Nephron (organoid): ENCODE results near the gene ATP5F1C.

Experiments
- H3K27ac Mint-ChIP-seq, 3 experiments: 2 replicates each; pipeline ENCODE4 v1.8.0; 2020; ENCODE audit warnings: mixed read lengths in 3 of 3, mild to moderate bottlenecking in 2 of 3, moderate library complexity in 1 of 3
- H3K27me3 Mint-ChIP-seq: 2 replicates; pipeline ENCODE4 v1.8.0; 2021; ENCODE audit warnings: low read depth, mild to moderate bottlenecking, moderate library complexity, mixed read lengths
- H3K36me3 Mint-ChIP-seq: 2 replicates; pipeline ENCODE4 v1.8.0; 2020; ENCODE audit warnings: low read depth, mixed read lengths
- H3K4me1 Mint-ChIP-seq: 2 replicates; pipeline ENCODE4 v1.8.0; 2020; ENCODE audit warnings: mixed read lengths
- H3K4me3 Mint-ChIP-seq, 3 experiments: 2 replicates each; pipeline ENCODE4 v1.8.0; 2020; ENCODE audit warnings: mild to moderate bottlenecking in 3 of 3, mixed read lengths in 3 of 3, moderate library complexity in 2 of 3
- H3K9me3 Mint-ChIP-seq: 2 replicates; pipeline ENCODE4 v1.8.0; 2020; ENCODE audit warnings: mixed read lengths
- TF ChIP-seq, protein P1 (sequence below), 3 experiments: fragments of 200-600 bp; sonication (generic); IDR thresholded peaks; one replicate each; pipeline ENCODE4 v1.5.0; 2021; ENCODE audit warnings: antibody characterized with exemption in 3 of 3; ENCODE audit not compliant: unreplicated experiment in 3 of 3

ATP5F1C gene

DNA sequence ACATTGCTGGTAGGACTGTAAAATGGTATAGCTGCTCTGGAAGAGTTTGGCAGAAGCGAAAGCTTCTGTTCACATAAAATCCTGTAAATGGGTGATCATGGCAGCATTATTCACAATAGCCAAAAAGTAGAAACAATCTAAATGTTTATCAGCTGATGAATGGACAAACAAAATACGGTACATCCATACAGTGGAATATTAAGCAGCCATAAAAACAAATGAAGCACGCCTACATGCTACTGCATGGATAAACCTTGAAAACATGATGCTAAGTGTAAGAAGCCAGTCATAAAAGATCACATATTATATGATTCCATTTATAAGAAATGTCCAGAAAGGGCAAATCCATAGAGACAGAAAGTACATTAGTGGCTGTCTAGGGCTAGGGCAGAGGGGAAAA, 32.9 kb upstream of the ATP5F1C start:
- no peak overlapping the region for H3K4me3 Mint-ChIP-seq

DNA sequence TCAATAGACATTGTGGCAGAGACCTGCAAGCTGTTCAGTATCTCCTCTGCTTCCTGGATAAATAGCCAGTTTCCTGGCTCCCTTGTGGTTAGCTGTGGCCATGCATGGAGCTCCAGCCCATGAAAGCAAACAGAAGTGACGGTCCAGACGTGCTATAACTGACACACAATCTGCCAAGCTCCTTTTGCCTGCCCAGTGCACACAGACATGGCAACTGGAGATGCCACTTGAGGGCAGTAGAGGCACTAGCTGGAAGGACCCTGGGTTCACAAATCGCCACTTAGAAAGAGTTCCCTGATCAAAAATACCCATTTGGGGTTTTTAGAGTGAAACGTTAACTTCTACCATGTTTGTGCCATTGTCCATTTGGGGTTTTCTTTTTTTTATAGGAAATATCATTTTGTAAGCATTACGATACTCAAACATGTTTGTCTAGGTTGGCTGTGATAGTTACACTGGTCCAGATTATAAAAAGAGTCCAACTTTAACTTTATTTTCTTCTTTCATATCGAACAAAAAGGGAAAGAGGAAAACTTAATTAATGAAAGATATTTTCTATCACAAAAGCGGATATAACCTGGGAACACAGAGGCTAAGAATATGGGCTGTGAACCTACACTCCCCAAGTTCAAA, 31.5 kb upstream of the ATP5F1C start:
- TF ChIP-seq, protein P1, sequence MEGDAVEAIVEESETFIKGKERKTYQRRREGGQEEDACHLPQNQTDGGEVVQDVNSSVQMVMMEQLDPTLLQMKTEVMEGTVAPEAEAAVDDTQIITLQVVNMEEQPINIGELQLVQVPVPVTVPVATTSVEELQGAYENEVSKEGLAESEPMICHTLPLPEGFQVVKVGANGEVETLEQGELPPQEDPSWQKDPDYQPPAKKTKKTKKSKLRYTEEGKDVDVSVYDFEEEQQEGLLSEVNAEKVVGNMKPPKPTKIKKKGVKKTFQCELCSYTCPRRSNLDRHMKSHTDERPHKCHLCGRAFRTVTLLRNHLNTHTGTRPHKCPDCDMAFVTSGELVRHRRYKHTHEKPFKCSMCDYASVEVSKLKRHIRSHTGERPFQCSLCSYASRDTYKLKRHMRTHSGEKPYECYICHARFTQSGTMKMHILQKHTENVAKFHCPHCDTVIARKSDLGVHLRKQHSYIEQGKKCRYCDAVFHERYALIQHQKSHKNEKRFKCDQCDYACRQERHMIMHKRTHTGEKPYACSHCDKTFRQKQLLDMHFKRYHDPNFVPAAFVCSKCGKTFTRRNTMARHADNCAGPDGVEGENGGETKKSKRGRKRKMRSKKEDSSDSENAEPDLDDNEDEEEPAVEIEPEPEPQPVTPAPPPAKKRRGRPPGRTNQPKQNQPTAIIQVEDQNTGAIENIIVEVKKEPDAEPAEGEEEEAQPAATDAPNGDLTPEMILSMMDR (IDR thresholded peaks at IDR 0.05; ENCODE audit: unreplicated experiment in 3 of 3): no peak
- H3K27ac Mint-ChIP-seq: no peak overlapping the region
- no peaks in the 10 kb centered on the region for H3K4me1 Mint-ChIP-seq
- H3K27me3 Mint-ChIP-seq: no peaks in the 10 kb centered on the region
- H3K36me3 Mint-ChIP-seq: peaks cover 91% of the 10 kb centered on the region
- H3K9me3 Mint-ChIP-seq: peaks cover 2% of the 10 kb centered on the region
- H3K4me3 Mint-ChIP-seq: no peak overlapping the region

More for the DNA sequence above, 32.9 kb upstream of the ATP5F1C start:
- Mint-ChIP-seq H3K36me3 (peaks cover 80% of the 10 kb centered on the region), H3K27me3 (no peaks in the 10 kb centered on the region), H3K27ac (no peak overlapping the region), H3K9me3 (peaks cover 2% of the 10 kb centered on the region), H3K4me1 (no peaks in the 10 kb centered on the region)
- TF ChIP-seq, protein P1 (IDR thresholded peaks at IDR 0.05; ENCODE audit: unreplicated experiment in 3 of 3): no peak

DNA sequence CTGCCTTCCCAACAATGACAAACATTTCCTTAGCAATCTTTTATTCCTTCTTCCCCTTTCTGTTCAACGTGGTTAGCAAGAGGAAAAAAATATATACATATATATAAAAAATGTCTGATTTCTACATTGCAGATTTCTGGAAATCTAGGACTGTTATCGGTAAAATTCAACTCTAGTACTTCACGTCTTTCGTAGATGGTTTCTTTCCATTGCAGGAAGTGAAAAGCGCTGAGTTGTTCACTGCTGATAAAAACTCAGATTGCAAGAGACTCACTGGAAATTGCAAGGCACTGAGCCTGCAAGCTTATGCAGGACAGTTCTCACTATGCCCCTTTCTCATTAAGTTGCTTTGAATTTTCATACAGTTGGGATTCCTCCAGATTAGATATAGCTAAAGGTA, 24.0 kb upstream of the ATP5F1C start:
- H3K9me3 Mint-ChIP-seq: no peaks in the 10 kb centered on the region
- no peak overlapping the region for H3K4me3 Mint-ChIP-seq
- H3K36me3 Mint-ChIP-seq: peaks cover 70% of the 10 kb centered on the region
- no peak overlapping the region for H3K27ac Mint-ChIP-seq
- TF ChIP-seq, protein P1 (IDR thresholded peaks at IDR 0.05; ENCODE audit: unreplicated experiment in 3 of 3): no peak
- no peaks in the 10 kb centered on the region for H3K4me1 Mint-ChIP-seq
- no peaks in the 10 kb centered on the region for H3K27me3 Mint-ChIP-seq

DNA sequence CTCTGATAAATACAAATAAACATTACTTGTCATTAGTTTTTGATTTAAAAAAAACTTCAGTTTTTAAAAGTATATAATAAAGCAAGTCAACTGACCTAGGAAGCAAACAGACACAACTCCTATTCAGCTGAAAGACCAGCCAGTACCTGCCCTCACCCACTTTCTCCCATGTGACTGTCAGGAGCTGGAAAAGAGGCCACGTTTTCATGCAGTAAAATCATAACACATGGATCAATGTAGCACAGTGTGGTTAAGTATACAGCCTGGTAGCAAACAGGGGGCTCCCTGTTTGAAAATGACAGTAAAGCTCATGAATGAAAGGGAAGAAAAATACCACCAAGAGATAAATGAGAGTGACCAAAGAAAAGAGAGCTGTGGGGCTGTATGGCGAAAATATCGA, 21.7 kb upstream of the ATP5F1C start:
- TF ChIP-seq, protein P1 (IDR thresholded peaks at IDR 0.05; ENCODE audit: unreplicated experiment in 3 of 3): no peak
- H3K4me3 Mint-ChIP-seq: no peak overlapping the region
- H3K27ac Mint-ChIP-seq: no peak overlapping the region
- H3K9me3 Mint-ChIP-seq: no peaks in the 10 kb centered on the region
- H3K4me1 Mint-ChIP-seq: no peaks in the 10 kb centered on the region
- peaks cover 70% of the 10 kb centered on the region for H3K36me3 Mint-ChIP-seq
- H3K27me3 Mint-ChIP-seq: no peaks in the 10 kb centered on the region

DNA sequence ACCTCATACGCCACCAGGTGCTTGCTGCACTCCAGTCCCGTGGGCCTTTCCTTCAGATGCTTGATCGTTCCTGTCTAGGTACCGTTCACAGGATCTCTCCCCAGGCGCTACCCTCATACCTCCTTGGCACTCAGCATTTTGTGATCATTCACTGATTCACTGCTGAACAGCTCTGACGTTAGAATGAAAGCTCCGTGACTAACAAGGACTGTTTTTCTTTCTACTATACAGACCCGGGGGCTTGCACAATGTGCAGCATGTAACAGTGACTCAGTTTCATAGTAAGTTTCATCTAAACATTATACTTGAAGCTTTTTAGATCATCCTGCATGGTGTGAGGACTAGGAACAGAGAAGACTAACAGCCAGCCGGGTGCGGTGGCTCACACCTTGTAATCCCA, 20.8 kb upstream of the ATP5F1C start:
- Mint-ChIP-seq H3K4me1 (no peaks in the 10 kb centered on the region), H3K27me3 (no peaks in the 10 kb centered on the region), H3K9me3 (no peaks in the 10 kb centered on the region), H3K4me3 (no peak overlapping the region), H3K27ac (no peak overlapping the region), H3K36me3 (peaks cover 71% of the 10 kb centered on the region)
- TF ChIP-seq, protein P1 (IDR thresholded peaks at IDR 0.05; ENCODE audit: unreplicated experiment in 3 of 3): no peak

DNA sequence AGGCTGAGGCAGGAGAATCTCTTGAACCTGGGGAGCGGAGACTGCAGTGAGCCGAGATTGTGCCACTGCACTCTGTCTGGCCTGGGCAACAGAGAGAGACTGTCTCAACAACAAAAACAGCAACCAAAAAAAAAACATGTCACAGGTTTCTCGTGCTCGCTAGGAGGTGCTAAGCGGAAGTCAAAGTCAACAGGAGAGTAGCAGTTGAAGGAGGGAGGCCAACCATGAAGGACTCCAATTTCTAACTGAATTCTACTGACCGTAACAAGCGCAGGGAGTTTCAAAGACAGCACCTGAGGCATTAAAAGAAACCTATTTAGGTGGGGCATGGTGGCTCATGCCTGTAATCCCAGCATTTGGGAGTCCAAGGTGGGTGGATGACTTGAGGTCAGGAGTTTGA, 19.6 kb upstream of the ATP5F1C start:
- Mint-ChIP-seq H3K27ac (no peak overlapping the region), H3K4me1 (no peaks in the 10 kb centered on the region), H3K36me3 (peaks cover 71% of the 10 kb centered on the region), H3K4me3 (no peak overlapping the region), H3K9me3 (no peaks in the 10 kb centered on the region), H3K27me3 (no peaks in the 10 kb centered on the region)
- TF ChIP-seq, protein P1 (IDR thresholded peaks at IDR 0.05; ENCODE audit: unreplicated experiment in 3 of 3): no peak
